Measurements from ENCODE around the gene SYTL5.

SYTL5 gene

DNA sequence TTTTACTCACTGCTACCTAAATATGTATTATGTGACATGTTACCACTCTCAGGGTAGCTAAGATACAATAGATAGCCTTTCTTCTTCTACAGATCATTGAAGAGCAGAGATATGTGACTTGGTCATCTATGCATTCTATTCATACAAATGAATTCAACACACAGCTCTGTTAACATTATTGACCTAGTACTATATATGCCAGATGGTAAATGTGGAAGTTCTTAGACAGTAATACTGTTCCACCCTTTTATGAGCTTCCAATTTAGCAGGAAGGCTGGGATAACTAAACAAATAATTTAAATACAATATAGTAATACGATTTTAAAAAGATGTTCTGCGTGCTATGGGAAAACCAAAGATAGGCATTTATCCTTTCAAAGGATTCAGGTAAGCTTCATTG, 76.0 kb downstream of the SYTL5 start:
- Histone ChIP-seq H3K23ac (ENCODE audit: low read depth, low read length, poor library complexity) (no peak overlapping the region), H2AFZ (ENCODE audit: low read length) (no peak overlapping the region), H3K79me1 (ENCODE audit: low read depth, low read length) (no peaks in the 10 kb centered on the region), H2BK5ac (ENCODE audit: low read length) (no peak overlapping the region), H3K27me3 (ENCODE audit: control insufficient read depth in 3 of 3, insufficient read depth in 3 of 3, low read depth in 1 of 3, low read length in 3 of 3) (peaks cover 0 to 5% (median 0%) of the 10 kb centered on the region in 3 experiments), H4K8ac (ENCODE audit: low read depth, low read length) (no peak overlapping the region), H3K9me3 (replicated peaks in 1 of 2; ENCODE audit: control insufficient read depth in 2 of 2, insufficient read depth in 1 of 2, low read depth in 1 of 2, low read length in 2 of 2) (no peaks in the 10 kb centered on the region), H3K36me3 (replicated peaks in 1 of 2; ENCODE audit: control insufficient read depth in 2 of 2, insufficient read depth in 2 of 2, low read length in 2 of 2) (no peaks in the 10 kb centered on the region), H3K14ac (ENCODE audit: low read length) (no peak overlapping the region), H3K4me1 (ENCODE audit: control insufficient read depth in 2 of 2, insufficient read depth in 1 of 2, low read depth in 1 of 2, low read length in 2 of 2) (peaks cover 0 to 4% of the 10 kb centered on the region in 2 donors), H3K9ac (ENCODE audit: low read depth, low read length, poor library complexity) (no peak overlapping the region), H2BK120ac (ENCODE audit: low read depth, low read length) (no peak overlapping the region), H3K4me3 (ENCODE audit: low read length in 2 of 2) (no peak overlapping the region), H2AK5ac (ENCODE audit: low read depth, low read length) (no peak overlapping the region), H3K27ac (replicated peaks; ENCODE audit: low read length) (no peak overlapping the region), H3K18ac (ENCODE audit: low read length) (no peak overlapping the region), H3K4me2 (ENCODE audit: insufficient read depth, low read length, poor library complexity, severe bottlenecking) (no peak overlapping the region), H2BK15ac (ENCODE audit: low read length) (no peak overlapping the region), H4K91ac (ENCODE audit: low read depth, low read length, poor library complexity) (no peak overlapping the region), H2BK12ac (ENCODE audit: low read length) (no peak overlapping the region), H3K4ac (ENCODE audit: low read length) (no peak overlapping the region)
- no CpG with 5 or more reads among the region's 2 CpGs for WGBS, 2 donors (ENCODE audit: extremely low coverage in 2 of 2, insufficient read length in 2 of 2, insufficient replicate concordance in 1 of 2)
- DNase-seq (ENCODE audit: low spot score), result no peak

DNA sequence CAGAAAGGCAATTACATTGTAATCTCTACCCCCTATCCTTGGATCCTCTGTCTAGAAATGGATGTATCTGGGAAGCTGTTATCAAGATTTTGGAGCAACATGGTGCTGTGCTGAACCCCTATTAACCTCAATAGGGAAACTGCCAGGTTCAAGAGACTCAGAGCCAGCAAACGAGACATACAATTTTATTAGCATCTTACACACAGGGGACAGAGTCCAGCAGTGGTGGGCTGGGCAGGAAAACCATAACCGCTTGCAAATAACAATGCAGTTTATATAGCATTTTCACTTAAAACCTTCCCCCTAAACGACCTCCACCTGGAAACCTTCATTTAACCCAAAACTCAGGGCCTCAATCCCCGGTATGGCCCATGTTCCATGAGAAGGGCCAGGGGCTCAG, 79.5 kb downstream of the SYTL5 start:
- Histone ChIP-seq H3K9me3 (replicated peaks in 1 of 2; ENCODE audit: control insufficient read depth in 2 of 2, insufficient read depth in 1 of 2, low read depth in 1 of 2, low read length in 2 of 2) (no peaks in the 10 kb centered on the region), H2BK120ac (ENCODE audit: low read depth, low read length) (no peak overlapping the region), H3K4ac (ENCODE audit: low read length) (no peak overlapping the region), H2AK5ac (ENCODE audit: low read depth, low read length) (no peak overlapping the region), H2BK5ac (ENCODE audit: low read length) (no peak overlapping the region), H3K14ac (ENCODE audit: low read length) (no peak overlapping the region), H3K27me3 (ENCODE audit: control insufficient read depth in 3 of 3, insufficient read depth in 3 of 3, low read depth in 1 of 3, low read length in 3 of 3) (peaks cover 0 to 5% (median 0%) of the 10 kb centered on the region in 3 experiments), H3K18ac (ENCODE audit: low read length) (no peak overlapping the region), H4K91ac (ENCODE audit: low read depth, low read length, poor library complexity) (no peak overlapping the region), H3K36me3 (replicated peaks in 1 of 2; ENCODE audit: control insufficient read depth in 2 of 2, insufficient read depth in 2 of 2, low read length in 2 of 2) (no peaks in the 10 kb centered on the region), H2AFZ (ENCODE audit: low read length) (no peak overlapping the region), H3K23ac (ENCODE audit: low read depth, low read length, poor library complexity) (no peak overlapping the region), H3K27ac (replicated peaks; ENCODE audit: low read length) (no peak overlapping the region), H3K4me2 (ENCODE audit: insufficient read depth, low read length, poor library complexity, severe bottlenecking) (no peak overlapping the region), H3K4me1 (ENCODE audit: control insufficient read depth in 2 of 2, insufficient read depth in 1 of 2, low read depth in 1 of 2, low read length in 2 of 2) (peaks cover 0 to 4% of the 10 kb centered on the region in 2 donors), H3K79me1 (ENCODE audit: low read depth, low read length) (no peaks in the 10 kb centered on the region), H3K4me3 (ENCODE audit: low read length in 2 of 2) (no peak overlapping the region), H3K9ac (ENCODE audit: low read depth, low read length, poor library complexity) (no peak overlapping the region), H2BK15ac (ENCODE audit: low read length) (no peak overlapping the region), H2BK12ac (ENCODE audit: low read length) (no peak overlapping the region), H4K8ac (ENCODE audit: low read depth, low read length) (no peak overlapping the region)
- no peak for DNase-seq (ENCODE audit: low spot score)
- WGBS, 2 donors (ENCODE audit: extremely low coverage in 2 of 2, insufficient read length in 2 of 2, insufficient replicate concordance in 1 of 2), result no CpG with 5 or more reads among the region's 4 CpGs

GRCh38 chrX:38086451-38087215, 80.3 kb downstream of the SYTL5 start:
- H3K23ac ChIP-seq (ENCODE audit: low read depth, low read length, poor library complexity), result no peak overlapping the region
- no peak overlapping the region for H2BK120ac ChIP-seq (ENCODE audit: low read depth, low read length)
- H3K27ac ChIP-seq (replicated peaks; ENCODE audit: low read length), result no peak overlapping the region
- no peak overlapping the region for H4K91ac ChIP-seq (ENCODE audit: low read depth, low read length, poor library complexity)
- no peaks in the 10 kb centered on the region for H3K79me1 ChIP-seq (ENCODE audit: low read depth, low read length)
- peaks cover 0 to 5% (median 0%) of the 10 kb centered on the region in 3 experiments for H3K27me3 ChIP-seq (ENCODE audit: control insufficient read depth in 3 of 3, insufficient read depth in 3 of 3, low read depth in 1 of 3, low read length in 3 of 3)
- H2AK5ac ChIP-seq (ENCODE audit: low read depth, low read length), result no peak overlapping the region
- no peak overlapping the region for H3K18ac ChIP-seq (ENCODE audit: low read length)
- H3K4ac ChIP-seq (ENCODE audit: low read length), result no peak overlapping the region
- DNase-seq (ENCODE audit: low spot score), result no peak
- H2BK15ac ChIP-seq (ENCODE audit: low read length), result no peak overlapping the region
- H3K4me1 ChIP-seq (ENCODE audit: control insufficient read depth in 2 of 2, insufficient read depth in 1 of 2, low read depth in 1 of 2, low read length in 2 of 2), result peaks cover 0 to 2% of the 10 kb centered on the region in 2 donors
- no peak overlapping the region for H2BK12ac ChIP-seq (ENCODE audit: low read length)
- H3K9ac ChIP-seq (ENCODE audit: low read depth, low read length, poor library complexity), result no peak overlapping the region
- no peak overlapping the region for H2BK5ac ChIP-seq (ENCODE audit: low read length)
- no peaks in the 10 kb centered on the region for H3K9me3 ChIP-seq (replicated peaks in 1 of 2; ENCODE audit: control insufficient read depth in 2 of 2, insufficient read depth in 1 of 2, low read depth in 1 of 2, low read length in 2 of 2)
- no peak overlapping the region for H2AFZ ChIP-seq (ENCODE audit: low read length)
- H4K8ac ChIP-seq (ENCODE audit: low read depth, low read length), result no peak overlapping the region
- H3K4me2 ChIP-seq (ENCODE audit: insufficient read depth, low read length, poor library complexity, severe bottlenecking), result no peak overlapping the region
- no peaks in the 10 kb centered on the region for H3K36me3 ChIP-seq (replicated peaks in 1 of 2; ENCODE audit: control insufficient read depth in 2 of 2, insufficient read depth in 2 of 2, low read length in 2 of 2)
- H3K14ac ChIP-seq (ENCODE audit: low read length), result no peak overlapping the region
- no CpG with 5 or more reads among the region's 4 CpGs for WGBS, 2 donors (ENCODE audit: extremely low coverage in 2 of 2, insufficient read length in 2 of 2, insufficient replicate concordance in 1 of 2)
- H3K4me3 ChIP-seq (ENCODE audit: low read length in 2 of 2), result no peak overlapping the region

DNA sequence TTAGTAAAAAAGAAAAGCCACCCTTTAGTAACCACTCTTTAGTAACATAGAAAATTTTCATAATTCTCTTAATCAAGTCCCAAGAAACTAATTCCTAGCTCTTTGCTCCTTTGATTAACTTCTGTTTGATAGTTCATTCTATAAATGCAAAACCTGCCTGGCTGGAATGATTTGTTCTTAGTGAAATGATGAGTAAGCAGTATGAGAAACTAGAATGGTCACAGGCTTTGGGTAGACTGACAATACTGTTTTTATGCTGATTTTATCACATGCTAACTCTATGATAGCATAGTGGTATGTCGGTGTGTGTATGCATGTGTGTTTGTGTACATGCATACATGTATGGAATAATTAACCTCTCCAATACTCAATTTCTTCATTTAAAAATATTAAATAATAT, 81.2 kb downstream of the SYTL5 start:
- no peaks in the 10 kb centered on the region for H3K4me1 ChIP-seq (ENCODE audit: control insufficient read depth in 2 of 2, insufficient read depth in 1 of 2, low read depth in 1 of 2, low read length in 2 of 2)
- no peak overlapping the region for H3K4me3 ChIP-seq (ENCODE audit: low read length in 2 of 2)

More for the DNA sequence above, 81.2 kb downstream of the SYTL5 start:
- Histone ChIP-seq H3K4ac (ENCODE audit: low read length) (no peak overlapping the region), H4K91ac (ENCODE audit: low read depth, low read length, poor library complexity) (no peak overlapping the region), H3K14ac (ENCODE audit: low read length) (no peak overlapping the region), H3K9me3 (replicated peaks in 1 of 2; ENCODE audit: control insufficient read depth in 2 of 2, insufficient read depth in 1 of 2, low read depth in 1 of 2, low read length in 2 of 2) (no peaks in the 10 kb centered on the region), H3K36me3 (replicated peaks in 1 of 2; ENCODE audit: control insufficient read depth in 2 of 2, insufficient read depth in 2 of 2, low read length in 2 of 2) (no peaks in the 10 kb centered on the region), H4K8ac (ENCODE audit: low read depth, low read length) (no peak overlapping the region), H2BK12ac (ENCODE audit: low read length) (no peak overlapping the region), H2AFZ (ENCODE audit: low read length) (no peak overlapping the region), H3K79me1 (ENCODE audit: low read depth, low read length) (no peaks in the 10 kb centered on the region), H3K27me3 (ENCODE audit: control insufficient read depth in 3 of 3, insufficient read depth in 3 of 3, low read depth in 1 of 3, low read length in 3 of 3) (peaks cover 0 to 5% (median 0%) of the 10 kb centered on the region in 3 experiments), H3K9ac (ENCODE audit: low read depth, low read length, poor library complexity) (no peak overlapping the region), H3K4me2 (ENCODE audit: insufficient read depth, low read length, poor library complexity, severe bottlenecking) (no peak overlapping the region), H3K23ac (ENCODE audit: low read depth, low read length, poor library complexity) (no peak overlapping the region), H2BK15ac (ENCODE audit: low read length) (no peak overlapping the region), H2BK5ac (ENCODE audit: low read length) (no peak overlapping the region), H2BK120ac (ENCODE audit: low read depth, low read length) (no peak overlapping the region), H3K27ac (replicated peaks; ENCODE audit: low read length) (no peak overlapping the region), H2AK5ac (ENCODE audit: low read depth, low read length) (no peak overlapping the region), H3K18ac (ENCODE audit: low read length) (no peak overlapping the region)
- WGBS, 2 donors (ENCODE audit: extremely low coverage in 2 of 2, insufficient read length in 2 of 2, insufficient replicate concordance in 1 of 2), result no CpG with 5 or more reads among the region's 1 CpG
- DNase-seq (ENCODE audit: low spot score), result no peak

Measured in neuronal stem cell (in vitro differentiated cells).